Stimulated activated CD4-positive, alpha-beta T cell treated with anti-CD3 and anti-CD28 coated beads, Interleukin-12 subunit alpha, Interleukin-12 subunit beta, amount 100 ng/mL, for 24 hours (primary cell): ENCODE data around the gene ASAP2.
"Not testable (repeated sequence)": the region's sequence is repeated elsewhere in the genome, so short reads cannot be mapped to it uniquely, and the experiment has no call there.

Experiments
- DNase-seq, 2 experiments: peaks; one replicate each; pipeline ENCODE4 v3.0.0-alpha.2; 2020; ENCODE audit warnings: low read depth in 2 of 2

The ASAP2 gene

GRCh38 chr2:9211496-9211895 lies 4.9 kb downstream of the ASAP2 start:
- DNase-seq, result no peak

GRCh38 chr2:9212010-9212635 lies 5.5 kb downstream of the ASAP2 start:
- DNase-seq, result no peak

GRCh38 chr2:9212661-9213411 lies 6.2 kb downstream of the ASAP2 start:
- no peak for DNase-seq

GRCh38 chr2:9213477-9214051 lies 7.0 kb downstream of the ASAP2 start:
- DNase-seq, result no peak

- no peak for DNase-seq
Measured at GRCh38 chr2:9214873-9215272, 8.3 kb downstream of the ASAP2 start.

- no peak for DNase-seq
Measured at GRCh38 chr2:9215680-9216079, 9.1 kb downstream of the ASAP2 start.

- DNase-seq, result not testable (repeated sequence)
Measured at GRCh38 chr2:9216143-9216542, 9.5 kb downstream of the ASAP2 start.

GRCh38 chr2:9217838-9218770 lies 11.5 kb downstream of the ASAP2 start:
- DNase-seq, result no peak

- DNase-seq, result no peak
Measured at GRCh38 chr2:9219027-9219445, 12.4 kb downstream of the ASAP2 start.

GRCh38 chr2:9220201-9220600 lies 13.6 kb downstream of the ASAP2 start:
- no peak for DNase-seq

GRCh38 chr2:9221223-9221622 lies 14.6 kb downstream of the ASAP2 start:
- no peak for DNase-seq

GRCh38 chr2:9222239-9222892 lies 15.8 kb downstream of the ASAP2 start:
- DNase-seq, result no peak

GRCh38 chr2:9222893-9223287 lies 16.3 kb downstream of the ASAP2 start:
- no peak for DNase-seq

- DNase-seq, result no peak
Measured at GRCh38 chr2:9225806-9226205, 19.2 kb downstream of the ASAP2 start.

- DNase-seq, result no peak
Measured at GRCh38 chr2:9226458-9227380, 20.1 kb downstream of the ASAP2 start.

GRCh38 chr2:9228088-9228751 lies 21.6 kb downstream of the ASAP2 start:
- DNase-seq, result no peak

GRCh38 chr2:9228781-9229469 lies 22.3 kb downstream of the ASAP2 start:
- no peak for DNase-seq

- DNase-seq, result no peak
Measured at GRCh38 chr2:9229470-9229820, 22.8 kb downstream of the ASAP2 start.

- DNase-seq, result no peak
Measured at GRCh38 chr2:9230051-9230802, 23.6 kb downstream of the ASAP2 start.
